Mammary epithelial cell (primary cell): Measurements from ENCODE around the gene MUTYH.

ENCODE experiments used
- CTCF ChIP-seq, 2 donors: IDR thresholded peaks in 1 of 2; conservative IDR thresholded peaks in 1 of 2; 2 replicates each; pipeline ENCODE4 v1.5.1; 2011 to 2012; ENCODE audit warnings: inconsistent platforms in 2 of 2, low read length in 2 of 2, mild to moderate bottlenecking in 2 of 2, control low read depth in 1 of 2, low read depth in 1 of 2; ENCODE audit not compliant: insufficient read depth in 1 of 2; ENCODE audit errors: extremely low read depth in 1 of 2
- EZH2 ChIP-seq: IDR thresholded peaks from 2 replicates; pipeline ENCODE4 v1.6.1; 2012; ENCODE audit warnings: low read length, inconsistent platforms, borderline replicate concordance

- TF ChIP-seq CTCF (conservative IDR thresholded peaks at IDR 0.05 in 1 of 2, IDR thresholded peaks at IDR 0.05 in 1 of 2; ENCODE audit: extremely low read depth in 1 of 2, insufficient read depth in 1 of 2, low read depth in 1 of 2, low read length in 2 of 2) (no peak), EZH2 (no peak)
Observed at GRCh38 chr1:45344499-45344898, 4.3 kb upstream of the MUTYH start.
